ENCODE data around the gene MCEMP1.

Gene MCEMP1

GRCh38 chr19:7644550-7644877 is 32.4 kb upstream of the MCEMP1 start:
- H3K9ac ChIP-seq: no peak overlapping the region
- no peaks in the 10 kb centered on the region for H3K9me3 ChIP-seq (ENCODE audit: control insufficient read depth, low read length)
- H3K27me3 ChIP-seq (ENCODE audit: control insufficient read depth, insufficient read depth, low read length): no peaks in the 10 kb centered on the region
- no peak overlapping the region for H2AFZ ChIP-seq
- H3K4me1 ChIP-seq: no peaks in the 10 kb centered on the region
- no peak overlapping the region for H3K27ac ChIP-seq
- no peak overlapping the region for H3K4me2 ChIP-seq (ENCODE audit: low read length)
- no peak overlapping the region for H3K4me3 ChIP-seq (ENCODE audit: low read depth, low read length)
- H3K36me3 ChIP-seq (ENCODE audit: control insufficient read depth, insufficient read depth, low read length): no peaks in the 10 kb centered on the region
- TF ChIP-seq CTCF (IDR thresholded peaks at IDR 0.05): no peak
- no peaks in the 10 kb centered on the region for H3K79me2 ChIP-seq

GRCh38 chr19:7645163-7645562 is 31.7 kb upstream of the MCEMP1 start:
- no peak for TF ChIP-seq CTCF (IDR thresholded peaks at IDR 0.05)
- H3K4me1 ChIP-seq: no peaks in the 10 kb centered on the region
- no peaks in the 10 kb centered on the region for H3K79me2 ChIP-seq
- H3K4me2 ChIP-seq (ENCODE audit: low read length): no peak overlapping the region
- H3K36me3 ChIP-seq (ENCODE audit: control insufficient read depth, insufficient read depth, low read length): no peaks in the 10 kb centered on the region
- H3K27ac ChIP-seq: no peak overlapping the region
- no peaks in the 10 kb centered on the region for H3K27me3 ChIP-seq (ENCODE audit: control insufficient read depth, insufficient read depth, low read length)
- no peak overlapping the region for H3K4me3 ChIP-seq (ENCODE audit: low read depth, low read length)
- H3K9me3 ChIP-seq (ENCODE audit: control insufficient read depth, low read length): no peaks in the 10 kb centered on the region
- no peak overlapping the region for H3K9ac ChIP-seq
- H2AFZ ChIP-seq: no peak overlapping the region

- Histone ChIP-seq H3K79me2 (no peaks in the 10 kb centered on the region), H3K27me3 (ENCODE audit: control insufficient read depth, insufficient read depth, low read length) (no peaks in the 10 kb centered on the region), H3K4me2 (ENCODE audit: low read length) (no peak overlapping the region), H3K4me1 (no peaks in the 10 kb centered on the region), H3K9ac (no peak overlapping the region), H3K36me3 (ENCODE audit: control insufficient read depth, insufficient read depth, low read length) (no peaks in the 10 kb centered on the region), H2AFZ (no peak overlapping the region), H3K4me3 (ENCODE audit: low read depth, low read length) (no peak overlapping the region), H3K9me3 (ENCODE audit: control insufficient read depth, low read length) (no peaks in the 10 kb centered on the region), H3K27ac (no peak overlapping the region)
- TF ChIP-seq CTCF (IDR thresholded peaks at IDR 0.05): no peak
These were observed 31.0 kb upstream of the MCEMP1 start for GRCh38 chr19:7645656-7646425.

GRCh38 chr19:7646426-7646700 is 30.5 kb upstream of the MCEMP1 start:
- Histone ChIP-seq H3K9ac (no peak overlapping the region), H2AFZ (no peak overlapping the region), H3K27me3 (ENCODE audit: control insufficient read depth, insufficient read depth, low read length) (no peaks in the 10 kb centered on the region), H3K4me3 (ENCODE audit: low read depth, low read length) (no peak overlapping the region), H3K36me3 (ENCODE audit: control insufficient read depth, insufficient read depth, low read length) (no peaks in the 10 kb centered on the region), H3K4me2 (ENCODE audit: low read length) (no peak overlapping the region), H3K27ac (no peak overlapping the region), H3K79me2 (no peaks in the 10 kb centered on the region), H3K4me1 (no peaks in the 10 kb centered on the region), H3K9me3 (ENCODE audit: control insufficient read depth, low read length) (no peaks in the 10 kb centered on the region)
- TF ChIP-seq CTCF (IDR thresholded peaks at IDR 0.05): no peak

GRCh38 chr19:7647156-7647555 is 29.7 kb upstream of the MCEMP1 start:
- no peaks in the 10 kb centered on the region for H3K27me3 ChIP-seq (ENCODE audit: control insufficient read depth, insufficient read depth, low read length)
- no peak for TF ChIP-seq CTCF (IDR thresholded peaks at IDR 0.05)
- no peaks in the 10 kb centered on the region for H3K36me3 ChIP-seq (ENCODE audit: control insufficient read depth, insufficient read depth, low read length)
- H3K9ac ChIP-seq: no peak overlapping the region
- H3K79me2 ChIP-seq: no peaks in the 10 kb centered on the region
- no peak overlapping the region for H3K4me2 ChIP-seq (ENCODE audit: low read length)
- no peak overlapping the region for H3K27ac ChIP-seq
- no peaks in the 10 kb centered on the region for H3K4me1 ChIP-seq
- H3K4me3 ChIP-seq (ENCODE audit: low read depth, low read length): no peak overlapping the region
- no peaks in the 10 kb centered on the region for H3K9me3 ChIP-seq (ENCODE audit: control insufficient read depth, low read length)
- no peak overlapping the region for H2AFZ ChIP-seq

All from parathyroid adenoma (tissue), 2 donors.